Liver (tissue), 3 donors: ENCODE data around the gene KANK4.

Experiments used
- NR2F2 ChIP-seq: IDR thresholded peaks from 2 replicates; pipeline ENCODE4 v1.6.1; 2016; ENCODE audit warnings: antibody characterized with exemption
- RAD21 ChIP-seq, 2 donors: IDR thresholded peaks; 2 replicates each; pipeline ENCODE4 v1.6.1; 2016; ENCODE audit warnings: antibody characterized with exemption in 2 of 2, mild to moderate bottlenecking in 2 of 2
- TAF1 ChIP-seq: conservative IDR thresholded peaks from 2 replicates; pipeline ENCODE4 v1.6.1; 2016; ENCODE audit warnings: antibody characterized with exemption, mild to moderate bottlenecking
- YY1 ChIP-seq: IDR thresholded peaks from 2 replicates; pipeline ENCODE4 v1.6.1; 2016; ENCODE audit warnings: antibody characterized with exemption, mild to moderate bottlenecking
- TF ChIP-seq, protein P1 (sequence below): fragments of 150-350 bp; IDR thresholded peaks from 2 replicates; pipeline ENCODE4 v1.5.1; 2017; ENCODE audit warnings: improper control_type of control experiment, low read depth, low read length; ENCODE audit not compliant: missing input control
- TF ChIP-seq, protein P2 (sequence below): IDR thresholded peaks from 2 replicates; pipeline ENCODE4 v1.6.1; 2016; ENCODE audit warnings: antibody characterized with exemption
- TF ChIP-seq, protein P3 (sequence below): IDR thresholded peaks from 2 replicates; pipeline ENCODE4 v1.6.1; 2016; ENCODE audit warnings: antibody characterized with exemption
- donor health status: healthy.
- donor health status: healthy.

DNA sequence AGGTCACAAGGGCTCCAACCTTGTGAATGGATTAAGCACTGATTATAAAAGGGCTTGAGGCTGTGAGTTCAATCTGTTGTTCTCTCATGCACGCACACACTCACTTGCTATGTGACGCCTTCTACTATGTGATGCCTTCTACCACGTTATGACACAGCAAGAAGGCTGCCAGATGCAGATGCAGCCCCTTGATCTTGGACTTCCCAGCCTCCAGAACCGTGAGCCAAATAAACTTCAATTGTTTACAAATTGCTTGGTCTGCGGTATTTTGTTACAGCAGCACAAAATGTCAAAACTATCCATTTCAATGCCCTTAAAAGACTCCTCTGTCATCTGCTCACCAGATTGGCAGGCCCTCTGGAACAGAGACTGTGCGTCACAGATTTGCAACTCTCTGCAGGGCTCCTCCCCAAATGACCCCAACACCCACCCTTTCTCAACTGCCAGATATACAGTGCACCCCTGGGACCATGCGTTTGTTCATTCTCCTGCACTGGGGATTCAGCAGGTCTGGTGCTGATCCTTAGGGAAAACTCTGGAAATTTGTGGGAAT, 47.8 kb upstream of the KANK4 start:
- TF ChIP-seq RAD21 (IDR thresholded peaks at IDR 0.05) (no peak), TAF1 (no peak), NR2F2 (no peak), YY1 (no peak)
- TF ChIP-seq, protein P1, sequence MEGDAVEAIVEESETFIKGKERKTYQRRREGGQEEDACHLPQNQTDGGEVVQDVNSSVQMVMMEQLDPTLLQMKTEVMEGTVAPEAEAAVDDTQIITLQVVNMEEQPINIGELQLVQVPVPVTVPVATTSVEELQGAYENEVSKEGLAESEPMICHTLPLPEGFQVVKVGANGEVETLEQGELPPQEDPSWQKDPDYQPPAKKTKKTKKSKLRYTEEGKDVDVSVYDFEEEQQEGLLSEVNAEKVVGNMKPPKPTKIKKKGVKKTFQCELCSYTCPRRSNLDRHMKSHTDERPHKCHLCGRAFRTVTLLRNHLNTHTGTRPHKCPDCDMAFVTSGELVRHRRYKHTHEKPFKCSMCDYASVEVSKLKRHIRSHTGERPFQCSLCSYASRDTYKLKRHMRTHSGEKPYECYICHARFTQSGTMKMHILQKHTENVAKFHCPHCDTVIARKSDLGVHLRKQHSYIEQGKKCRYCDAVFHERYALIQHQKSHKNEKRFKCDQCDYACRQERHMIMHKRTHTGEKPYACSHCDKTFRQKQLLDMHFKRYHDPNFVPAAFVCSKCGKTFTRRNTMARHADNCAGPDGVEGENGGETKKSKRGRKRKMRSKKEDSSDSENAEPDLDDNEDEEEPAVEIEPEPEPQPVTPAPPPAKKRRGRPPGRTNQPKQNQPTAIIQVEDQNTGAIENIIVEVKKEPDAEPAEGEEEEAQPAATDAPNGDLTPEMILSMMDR, result no peak
- TF ChIP-seq, protein P2, sequence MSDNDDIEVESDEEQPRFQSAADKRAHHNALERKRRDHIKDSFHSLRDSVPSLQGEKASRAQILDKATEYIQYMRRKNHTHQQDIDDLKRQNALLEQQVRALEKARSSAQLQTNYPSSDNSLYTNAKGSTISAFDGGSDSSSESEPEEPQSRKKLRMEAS, result no peak
- TF ChIP-seq, protein P3, sequence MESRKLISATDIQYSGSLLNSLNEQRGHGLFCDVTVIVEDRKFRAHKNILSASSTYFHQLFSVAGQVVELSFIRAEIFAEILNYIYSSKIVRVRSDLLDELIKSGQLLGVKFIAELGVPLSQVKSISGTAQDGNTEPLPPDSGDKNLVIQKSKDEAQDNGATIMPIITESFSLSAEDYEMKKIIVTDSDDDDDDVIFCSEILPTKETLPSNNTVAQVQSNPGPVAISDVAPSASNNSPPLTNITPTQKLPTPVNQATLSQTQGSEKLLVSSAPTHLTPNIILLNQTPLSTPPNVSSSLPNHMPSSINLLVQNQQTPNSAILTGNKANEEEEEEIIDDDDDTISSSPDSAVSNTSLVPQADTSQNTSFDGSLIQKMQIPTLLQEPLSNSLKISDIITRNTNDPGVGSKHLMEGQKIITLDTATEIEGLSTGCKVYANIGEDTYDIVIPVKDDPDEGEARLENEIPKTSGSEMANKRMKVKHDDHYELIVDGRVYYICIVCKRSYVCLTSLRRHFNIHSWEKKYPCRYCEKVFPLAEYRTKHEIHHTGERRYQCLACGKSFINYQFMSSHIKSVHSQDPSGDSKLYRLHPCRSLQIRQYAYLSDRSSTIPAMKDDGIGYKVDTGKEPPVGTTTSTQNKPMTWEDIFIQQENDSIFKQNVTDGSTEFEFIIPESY, result no peak
